ENCODE results near the gene NBEAL1.
"Not testable (repeated sequence)": the region's sequence is repeated elsewhere in the genome, so short reads cannot be mapped to it uniquely, and the experiment has no call there.

The NBEAL1 gene

GRCh38 chr2:203191026-203191425 lies 176.4 kb downstream of the NBEAL1 start:
- not testable (repeated sequence) for H3K4me1 ChIP-seq (ENCODE audit: insufficient read depth, low read length); H4K20me1 ChIP-seq (ENCODE audit: insufficient read depth, low read length); H3K4me2 ChIP-seq (ENCODE audit: insufficient read depth, low read length); H3K79me2 ChIP-seq (ENCODE audit: insufficient read depth, low read length); H3K36me3 ChIP-seq (ENCODE audit: insufficient read depth, low read length); H2AFZ ChIP-seq (ENCODE audit: low read depth, low read length); DNase-seq; H3K27ac ChIP-seq (ENCODE audit: low read length); H3K9me3 ChIP-seq (ENCODE audit: insufficient read depth, low read length, severe bottlenecking); H3K9ac ChIP-seq (ENCODE audit: low read depth, low read length); H3K4me3 ChIP-seq (ENCODE audit: low read depth in 1 of 2, low read length in 2 of 2); H3K27me3 ChIP-seq (ENCODE audit: insufficient read depth, low read length, poor library complexity); ATAC-seq (ENCODE audit: insufficient read depth, low read depth)

GRCh38 chr2:203191961-203192360 lies 177.3 kb downstream of the NBEAL1 start:
- no peaks in the 10 kb centered on the region for H4K20me1 ChIP-seq (ENCODE audit: insufficient read depth, low read length)
- no peak overlapping the region for H3K4me2 ChIP-seq (ENCODE audit: insufficient read depth, low read length)
- H3K27ac ChIP-seq (ENCODE audit: low read length), result no peak overlapping the region
- H3K9me3 ChIP-seq (ENCODE audit: insufficient read depth, low read length, severe bottlenecking), result no peaks in the 10 kb centered on the region
- no peaks in the 10 kb centered on the region for H3K4me1 ChIP-seq (ENCODE audit: insufficient read depth, low read length)
- H3K79me2 ChIP-seq (ENCODE audit: insufficient read depth, low read length), result no peaks in the 10 kb centered on the region
- TF ChIP-seq EZH2 (IDR thresholded peaks at IDR 0.05; ENCODE audit: borderline replicate concordance, low read depth, low read length, severe bottlenecking) (no peak), CTCF (IDR thresholded peaks at IDR 0.05; ENCODE audit: borderline replicate concordance, extremely low read depth, low read length, poor library complexity, severe bottlenecking) (no peak)
- H3K9ac ChIP-seq (ENCODE audit: low read depth, low read length), result no peak overlapping the region
- ATAC-seq (ENCODE audit: insufficient read depth, low read depth) (no peak), DNase-seq (no peak)
- no peaks in the 10 kb centered on the region for H3K36me3 ChIP-seq (ENCODE audit: insufficient read depth, low read length)
- no peaks in the 10 kb centered on the region for H3K27me3 ChIP-seq (ENCODE audit: insufficient read depth, low read length, poor library complexity)
- H2AFZ ChIP-seq (ENCODE audit: low read depth, low read length), result no peak overlapping the region
- no peak overlapping the region for H3K4me3 ChIP-seq (ENCODE audit: low read depth in 1 of 2, low read length in 2 of 2)

- H2AFZ ChIP-seq (ENCODE audit: low read depth, low read length), result no peak overlapping the region
- H4K20me1 ChIP-seq (ENCODE audit: insufficient read depth, low read length), result no peaks in the 10 kb centered on the region
- no peak overlapping the region for H3K9ac ChIP-seq (ENCODE audit: low read depth, low read length)
- DNase-seq, result no peak
- TF ChIP-seq EZH2 (IDR thresholded peaks at IDR 0.05; ENCODE audit: borderline replicate concordance, low read depth, low read length, severe bottlenecking), result no peak
- no peak overlapping the region for H3K4me2 ChIP-seq (ENCODE audit: insufficient read depth, low read length)
- no peaks in the 10 kb centered on the region for H3K36me3 ChIP-seq (ENCODE audit: insufficient read depth, low read length)
- H3K27me3 ChIP-seq (ENCODE audit: insufficient read depth, low read length, poor library complexity), result no peaks in the 10 kb centered on the region
- no peaks in the 10 kb centered on the region for H3K4me1 ChIP-seq (ENCODE audit: insufficient read depth, low read length)
- H3K27ac ChIP-seq (ENCODE audit: low read length), result no peak overlapping the region
- H3K4me3 ChIP-seq (ENCODE audit: low read depth in 1 of 2, low read length in 2 of 2), result no peak overlapping the region
- no peaks in the 10 kb centered on the region for H3K9me3 ChIP-seq (ENCODE audit: insufficient read depth, low read length, severe bottlenecking)
- no peak for ATAC-seq (ENCODE audit: insufficient read depth, low read depth)
- H3K79me2 ChIP-seq (ENCODE audit: insufficient read depth, low read length), result no peaks in the 10 kb centered on the region
Observed at GRCh38 chr2:203195331-203196036, 180.8 kb downstream of the NBEAL1 start.

GRCh38 chr2:203200866-203201265 lies 186.2 kb downstream of the NBEAL1 start:
- Histone ChIP-seq H4K20me1 (ENCODE audit: insufficient read depth, low read length) (no peaks in the 10 kb centered on the region), H3K4me1 (ENCODE audit: insufficient read depth, low read length) (no peaks in the 10 kb centered on the region), H3K4me2 (ENCODE audit: insufficient read depth, low read length) (no peak overlapping the region), H3K27me3 (ENCODE audit: insufficient read depth, low read length, poor library complexity) (no peaks in the 10 kb centered on the region), H3K27ac (ENCODE audit: low read length) (no peak overlapping the region), H3K79me2 (ENCODE audit: insufficient read depth, low read length) (no peaks in the 10 kb centered on the region), H3K9me3 (ENCODE audit: insufficient read depth, low read length, severe bottlenecking) (no peaks in the 10 kb centered on the region), H3K9ac (ENCODE audit: low read depth, low read length) (no peak overlapping the region), H3K4me3 (ENCODE audit: low read depth in 1 of 2, low read length in 2 of 2) (no peak overlapping the region), H2AFZ (ENCODE audit: low read depth, low read length) (no peak overlapping the region), H3K36me3 (ENCODE audit: insufficient read depth, low read length) (no peaks in the 10 kb centered on the region)
- TF ChIP-seq CTCF (IDR thresholded peaks at IDR 0.05; ENCODE audit: borderline replicate concordance, extremely low read depth, low read length, poor library complexity, severe bottlenecking) (no peak), EZH2 (IDR thresholded peaks at IDR 0.05; ENCODE audit: borderline replicate concordance, low read depth, low read length, severe bottlenecking) (no peak)
- DNase-seq (no peak), ATAC-seq (ENCODE audit: insufficient read depth, low read depth) (no peak)
